HG02759 (cell line): Measurements from ENCODE around the gene TENM3.
"Not testable (repeated sequence)": the region's sequence is repeated elsewhere in the genome, so short reads cannot be mapped to it uniquely, and the experiment has no call there.

ENCODE experiments used
- ATAC-seq: cut with Tn5 transposase; IDR thresholded peaks from one replicate; pipeline ENCODE4 v1.9.1; 2021; ENCODE audit warnings: mild to moderate bottlenecking, moderate library complexity; ENCODE audit not compliant: unreplicated experiment

Gene TENM3

DNA sequence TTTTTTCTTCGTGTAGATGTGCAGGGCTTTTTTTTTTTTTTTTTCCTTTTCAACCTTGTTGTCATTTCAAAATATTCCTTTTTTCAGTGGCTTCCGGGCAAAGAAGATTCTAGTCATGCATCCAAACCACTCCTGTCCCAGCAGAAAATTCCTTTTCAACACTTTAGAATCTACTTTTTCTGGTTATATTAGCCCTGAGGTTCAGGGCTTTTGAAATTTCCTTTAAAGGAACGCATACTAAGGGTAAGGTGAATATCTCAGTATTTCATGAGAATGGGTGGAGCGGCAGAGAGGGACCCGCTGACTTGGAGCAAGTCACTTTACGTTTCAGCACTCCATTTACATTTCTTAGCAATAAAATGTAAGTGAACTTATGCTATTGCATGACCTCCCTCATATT, 15.6 kb upstream of the TENM3 start:
- no peak for ATAC-seq

- no peak for ATAC-seq
Measured at GRCh38 chr4:182228991-182229577, 14.1 kb upstream of the TENM3 start.

DNA sequence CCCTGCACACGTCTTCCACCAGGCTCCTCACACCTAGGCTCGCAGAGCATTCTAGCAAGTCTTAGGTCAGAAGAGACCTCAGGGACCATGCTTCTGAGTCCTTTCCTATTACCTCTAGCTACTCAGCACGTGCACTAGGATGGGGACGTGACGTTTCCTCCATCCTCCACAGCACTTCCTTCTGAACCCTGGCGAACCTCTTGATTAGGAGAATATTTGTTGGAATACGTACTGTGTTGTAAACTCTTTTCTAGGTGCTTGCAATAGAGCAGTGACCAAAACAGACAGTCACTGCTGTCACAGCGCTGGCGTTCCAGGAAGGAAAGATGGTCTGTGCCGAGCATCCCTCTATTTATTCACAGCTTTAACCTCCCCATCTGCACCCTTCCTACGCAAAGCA, 12.9 kb upstream of the TENM3 start:
- ATAC-seq = no peak

- ATAC-seq = no peak
Measured at GRCh38 chr4:182231080-182231479, 12.1 kb upstream of the TENM3 start.

- no peak for ATAC-seq
Measured at GRCh38 chr4:182231496-182231895, 11.7 kb upstream of the TENM3 start.

GRCh38 chr4:182233310-182234090, 9.7 kb upstream of the TENM3 start:
- ATAC-seq = no peak

DNA sequence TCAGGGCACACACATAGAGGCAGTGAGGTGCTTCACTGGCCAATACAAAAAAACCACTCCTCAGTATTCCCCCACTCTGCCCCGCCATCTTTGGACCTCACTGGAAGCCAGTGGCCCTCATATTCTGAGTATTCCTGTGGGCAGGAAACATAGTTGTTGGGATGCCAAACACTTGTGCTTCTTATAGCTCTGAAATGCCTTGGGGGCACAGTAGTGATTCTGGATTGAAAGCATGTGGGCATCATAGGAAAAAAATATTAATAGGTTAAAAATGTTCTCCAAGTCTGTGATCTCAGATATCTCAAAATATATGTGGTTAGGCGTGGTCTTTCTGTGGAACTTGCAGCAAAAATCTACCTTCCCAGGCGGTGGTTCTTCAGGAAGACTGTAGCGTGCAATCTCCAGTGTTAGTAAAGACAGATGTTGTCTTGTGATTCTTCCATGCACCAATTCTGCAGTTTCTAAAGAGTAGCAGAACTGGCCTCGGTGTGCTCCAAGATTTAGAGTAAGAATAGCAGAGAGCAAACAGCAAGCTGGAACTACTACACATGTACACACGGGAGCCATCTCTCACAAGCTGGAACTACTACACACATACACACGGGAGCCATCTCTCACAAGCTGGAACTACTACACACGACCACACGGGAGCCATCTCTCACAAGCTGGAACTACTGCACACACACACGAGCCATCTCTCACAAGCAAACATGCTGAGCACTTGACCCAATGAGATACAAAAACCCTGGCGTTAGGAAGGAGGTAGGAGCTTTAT, 8.0 kb upstream of the TENM3 start:
- no peak for ATAC-seq

GRCh38 chr4:182236186-182236585, 7.0 kb upstream of the TENM3 start:
- no peak for ATAC-seq

GRCh38 chr4:182237010-182237409, 6.2 kb upstream of the TENM3 start:
- ATAC-seq = not testable (repeated sequence)

DNA sequence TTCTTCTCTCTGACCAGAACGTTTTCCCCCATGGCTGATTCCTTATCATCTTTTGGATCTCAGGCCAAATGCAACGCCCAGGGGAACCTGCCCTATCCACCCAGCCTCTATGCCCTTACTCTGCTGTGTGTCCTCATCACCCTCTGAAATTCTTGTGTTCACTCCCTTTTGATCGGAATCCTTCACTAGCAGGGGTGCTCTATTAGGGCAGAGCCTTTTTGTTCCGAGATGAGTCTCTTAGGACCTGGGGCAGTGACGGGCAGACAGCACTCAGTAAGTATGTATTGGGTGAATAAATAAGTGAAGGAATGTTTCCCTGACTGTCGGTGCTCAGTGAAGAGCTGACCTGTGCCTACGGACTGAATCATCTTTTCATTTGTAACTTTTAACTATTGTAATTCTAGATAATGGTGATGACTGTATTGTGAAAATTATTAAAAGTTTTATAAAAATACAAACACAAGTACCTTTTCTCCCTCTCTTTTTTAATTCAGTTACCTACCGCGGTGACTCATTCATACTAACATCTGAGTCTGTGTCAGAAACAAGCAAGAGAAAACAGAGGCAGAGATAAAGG, 4.8 kb upstream of the TENM3 start:
- no peak for ATAC-seq

DNA sequence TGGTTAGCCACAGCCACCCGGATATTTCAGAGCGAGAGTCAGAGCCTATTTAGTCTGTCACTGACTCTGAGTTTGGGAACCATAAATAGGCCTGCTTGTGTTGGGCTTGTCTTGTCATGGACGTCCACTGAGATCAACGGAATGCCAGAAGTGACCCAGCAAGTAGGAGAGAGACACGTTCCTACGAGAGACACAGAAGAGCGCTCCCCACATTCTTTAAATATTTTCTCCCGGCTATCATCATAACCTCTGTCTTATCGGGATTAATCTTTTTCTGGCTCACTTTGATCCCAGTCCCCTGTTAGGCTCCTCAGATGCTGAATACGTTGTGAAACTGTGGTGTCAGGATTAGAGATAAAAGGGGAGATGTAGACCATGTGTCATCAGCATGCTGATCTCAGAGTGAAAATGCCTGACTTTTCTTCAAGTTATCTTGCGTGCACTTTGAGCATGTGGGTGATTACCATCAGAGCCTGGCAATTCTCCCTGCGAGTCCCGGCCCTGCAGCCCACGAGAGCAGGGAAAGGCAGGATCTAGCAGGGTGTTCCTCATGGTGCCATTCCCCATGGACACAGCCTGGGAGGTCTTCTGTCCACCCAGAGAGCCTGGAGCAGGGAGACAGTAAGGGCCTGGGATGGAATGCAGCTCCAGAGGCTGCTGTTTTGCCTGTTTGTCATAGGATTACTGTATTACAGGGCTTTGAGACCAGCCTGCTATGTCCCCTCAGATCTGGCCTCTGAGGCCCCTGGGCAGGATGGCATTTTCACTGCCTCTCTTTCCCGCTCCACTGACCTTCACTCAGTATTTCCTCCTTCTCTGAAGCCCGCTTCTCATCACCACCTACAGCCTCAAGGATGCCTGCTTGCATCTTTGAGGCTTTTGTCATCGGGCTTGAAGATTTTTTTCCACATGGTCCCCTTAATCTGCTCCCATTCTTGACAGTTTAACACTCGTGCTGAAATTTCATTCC, 2.8 kb upstream of the TENM3 start:
- ATAC-seq = no peak

- ATAC-seq = not testable (repeated sequence)
Measured at GRCh38 chr4:182242260-182242659, 942 bp upstream of the TENM3 start.

- ATAC-seq = no peak
Measured at GRCh38 chr4:182242787-182243186, 415 bp upstream of the TENM3 start.

- ATAC-seq = no peak
Measured at GRCh38 chr4:182245041-182245440, 1.8 kb downstream of the TENM3 start.

GRCh38 chr4:182245541-182246215, 2.5 kb downstream of the TENM3 start:
- ATAC-seq = no peak

- ATAC-seq = no peak
Measured at GRCh38 chr4:182246401-182247205, 3.4 kb downstream of the TENM3 start.

DNA sequence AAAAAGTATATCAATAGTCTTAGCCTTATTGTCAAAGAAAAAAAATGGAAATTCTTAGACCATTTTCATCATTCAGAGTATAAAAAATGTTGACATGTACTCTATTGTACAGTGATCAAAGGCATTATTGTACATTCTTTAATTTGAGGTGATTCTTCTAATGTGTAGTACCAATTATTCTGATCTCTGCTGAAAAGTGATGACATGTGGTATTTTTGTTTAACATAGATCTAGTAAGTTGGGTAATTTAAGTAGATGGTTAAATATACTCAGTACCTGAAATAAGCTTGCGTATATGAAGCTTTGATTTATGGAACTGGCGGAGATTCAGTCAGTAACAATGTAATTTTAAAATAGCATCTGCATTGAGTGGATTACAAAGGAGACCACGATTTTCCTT, 5.1 kb downstream of the TENM3 start:
- no peak for ATAC-seq

- no peak for ATAC-seq
Measured at GRCh38 chr4:182250446-182250845, 7.2 kb downstream of the TENM3 start.

DNA sequence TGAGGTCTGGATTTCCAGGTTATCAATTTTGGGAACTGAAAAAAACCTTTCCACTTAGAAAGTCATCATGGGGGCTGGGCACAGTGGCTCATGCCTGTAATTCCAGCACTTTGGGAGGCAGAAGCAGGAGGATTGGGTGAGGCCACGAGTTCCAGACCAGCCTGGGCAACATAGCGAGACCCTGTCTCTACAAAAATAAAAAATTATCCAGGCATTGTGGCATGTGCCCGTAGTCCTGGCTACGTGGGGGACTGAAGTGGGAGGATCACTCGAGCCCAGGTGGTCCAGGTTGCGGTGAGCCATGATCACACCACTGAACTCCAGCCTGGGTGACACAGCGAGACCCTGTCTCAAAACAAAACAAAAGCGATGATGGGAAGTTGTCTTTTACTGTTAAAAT, 7.9 kb downstream of the TENM3 start:
- no peak for ATAC-seq
